IMR-90 (cell line): ENCODE data around the gene SCAF1. TPM values are rescaled to one million over a fixed set of nuclear protein-coding genes. Genes with fewer than 3 reads are reported as not detected.

Experiments used
- ATAC-seq: fragments of 200-7000 bp; cut with Tn5 transposase; 2 replicates; pipeline ENCODE4 v1.9.1; 2020; ENCODE audit warnings: low read depth, mild to moderate bottlenecking, moderate library complexity
- BruUV-seq: library from RNA; stranded (reverse); fragments of 400-500 nt; replicated peaks from 2 replicates; lab custom pipeline; 2021; lab: Mats Ljungman, UMichigan
- CTCF ChIA-PET: fragments of 300-600 bp; formaldehyde crosslinking; extraction: SDS; loops from one replicate; lab custom pipeline; 2021; ENCODE audit warnings: antibody characterized with exemption; lab: Yijun Ruan, JAX
- POLR2A ChIA-PET: fragments of 300-600 bp; sonication (Branson Sonifier 250); formaldehyde crosslinking; loops from one replicate; lab custom pipeline; 2022; ENCODE audit warnings: antibody characterized with exemption; ENCODE audit not compliant: unreplicated experiment; lab: Charles Lee
- DNase-seq: peaks from one replicate; pipeline ENCODE4 v3.0.0; 2013
- H2AFZ ChIP-seq: replicated peaks from 2 replicates; pipeline ENCODE3; 2013; ENCODE audit warnings: low read length, mild to moderate bottlenecking; ENCODE audit not compliant: poor library complexity
- H2AK5ac ChIP-seq: 2 replicates; pipeline ENCODE4 v1.6.1; 2013; ENCODE audit warnings: low read depth, low read length, inconsistent platforms
- H2AK9ac ChIP-seq: replicated peaks from 2 replicates; pipeline ENCODE3; 2013; ENCODE audit warnings: mild to moderate bottlenecking, low read depth, low read length, moderate library complexity; ENCODE audit not compliant: poor library complexity
- H2BK120ac ChIP-seq: 2 replicates; pipeline ENCODE4 v1.6.1; 2013; ENCODE audit warnings: low read depth, low read length, inconsistent platforms
- H2BK15ac ChIP-seq: 3 replicates; pipeline ENCODE4 v1.6.1; 2013; ENCODE audit warnings: low read depth, low read length, inconsistent platforms
- H2BK20ac ChIP-seq: 2 replicates; pipeline ENCODE4 v1.6.1; 2013; ENCODE audit warnings: low read depth, mild to moderate bottlenecking, inconsistent platforms, low read length, moderate library complexity
- H2BK5ac ChIP-seq: 2 replicates; pipeline ENCODE4 v1.6.1; 2013; ENCODE audit warnings: mild to moderate bottlenecking, low read depth, low read length, inconsistent platforms; ENCODE audit not compliant: poor library complexity, severe bottlenecking
- H3K14ac ChIP-seq: replicated peaks from 2 replicates; pipeline ENCODE4 v1.6.1; 2013; ENCODE audit warnings: low read depth, low read length, inconsistent platforms
- H3K18ac ChIP-seq: 2 replicates; pipeline ENCODE4 v1.6.1; 2013; ENCODE audit warnings: low read depth, low read length, control low read depth
- H3K23ac ChIP-seq: 2 replicates; pipeline ENCODE4 v1.6.1; 2013; ENCODE audit warnings: low read depth, low read length, inconsistent platforms
- H3K27ac ChIP-seq: 2 replicates; pipeline ENCODE4 v1.5.1; 2013; ENCODE audit warnings: mild to moderate bottlenecking, control low read depth, low read length; ENCODE audit not compliant: insufficient read depth
- H3K27me3 ChIP-seq: 2 replicates; pipeline ENCODE4 v1.6.1; 2013; ENCODE audit warnings: low read length; ENCODE audit not compliant: control insufficient read depth, insufficient read depth
- H3K36me3 ChIP-seq: 2 replicates; pipeline ENCODE4 v1.6.1; 2013; ENCODE audit warnings: low read length, mixed read lengths; ENCODE audit not compliant: control insufficient read depth, insufficient read depth
- H3K4ac ChIP-seq: 2 replicates; pipeline ENCODE4 v1.6.1; 2013; ENCODE audit warnings: low read depth, low read length, inconsistent platforms
- H3K4me1 ChIP-seq: 2 replicates; pipeline ENCODE4 v1.6.1; 2013; ENCODE audit warnings: low read length, mixed read lengths; ENCODE audit not compliant: control insufficient read depth, insufficient read depth
- H3K4me2 ChIP-seq: 2 replicates; pipeline ENCODE4 v1.6.1; 2013; ENCODE audit warnings: low read depth, mild to moderate bottlenecking, control low read depth, low read length, moderate library complexity
- H3K4me3 ChIP-seq: 2 replicates; pipeline ENCODE4 v1.5.1; 2013; ENCODE audit warnings: low read depth, mild to moderate bottlenecking, control low read depth, low read length, moderate library complexity; ENCODE audit not compliant: insufficient read depth
- H3K56ac ChIP-seq: 2 replicates; pipeline ENCODE4 v1.6.1; 2013; ENCODE audit warnings: low read length, inconsistent platforms; ENCODE audit not compliant: insufficient read depth; ENCODE audit errors: extremely low read depth
- H3K79me1 ChIP-seq, 2 experiments: 2 replicates each; pipeline ENCODE4 v1.6.1; 2013; ENCODE audit warnings: low read length in 2 of 2, inconsistent platforms in 1 of 2, low read depth in 1 of 2
- H3K9ac ChIP-seq: 2 replicates; pipeline ENCODE4 v1.6.1; 2013; ENCODE audit warnings: low read depth, low read length, control low read depth
- H3K9me1 ChIP-seq: 2 replicates; pipeline ENCODE4 v1.6.1; 2013; ENCODE audit warnings: low read length, inconsistent platforms; ENCODE audit not compliant: insufficient read depth
- H3K9me3 ChIP-seq: 2 replicates; pipeline ENCODE4 v1.6.1; 2013; ENCODE audit warnings: low read length; ENCODE audit not compliant: control insufficient read depth, insufficient read depth
- H4K20me1 ChIP-seq: 2 replicates; pipeline ENCODE4 v1.6.1; 2013; ENCODE audit warnings: low read length, inconsistent platforms; ENCODE audit not compliant: insufficient read depth
- H4K5ac ChIP-seq: 2 replicates; pipeline ENCODE4 v1.6.1; 2013; ENCODE audit warnings: mild to moderate bottlenecking, low read depth, low read length, control low read depth
- H4K8ac ChIP-seq, 2 experiments: 2 replicates each; pipeline ENCODE4 v1.6.1; 2013; ENCODE audit warnings: low read depth in 2 of 2, low read length in 2 of 2, control low read depth in 1 of 2, inconsistent platforms in 1 of 2
- H4K91ac ChIP-seq: 2 replicates; pipeline ENCODE4 v1.6.1; 2013; ENCODE audit warnings: low read depth, low read length, inconsistent platforms; ENCODE audit not compliant: insufficient read depth
- BHLHE40 ChIP-seq: fragments of 150-350 bp; IDR thresholded peaks from 2 replicates; pipeline ENCODE4 v1.6.1; 2016; ENCODE audit warnings: mild to moderate bottlenecking, low read depth, low read length
- CEBPB ChIP-seq: IDR thresholded peaks from 2 replicates; pipeline ENCODE4 v1.6.1; 2012; ENCODE audit warnings: low read depth, low read length, improper control_type of control experiment
- CHD1 ChIP-seq: IDR thresholded peaks from 2 replicates; pipeline ENCODE4 v1.6.1; 2012; ENCODE audit warnings: low read depth, low read length, improper control_type of control experiment
- MAFK ChIP-seq: IDR thresholded peaks from 2 replicates; pipeline ENCODE4 v1.6.1; 2012; ENCODE audit warnings: low read depth, low read length, improper control_type of control experiment
- MXI1 ChIP-seq: IDR thresholded peaks from 2 replicates; pipeline ENCODE4 v1.6.1; 2012; ENCODE audit warnings: low read depth, mild to moderate bottlenecking, low read length, moderate library complexity, borderline replicate concordance
- NFE2L2 ChIP-seq: fragments of 150-350 bp; IDR thresholded peaks from 2 replicates; pipeline ENCODE4 v1.6.1; 2016; ENCODE audit warnings: low read depth, mild to moderate bottlenecking, low read length
- POLR2A ChIP-seq: IDR thresholded peaks from 2 replicates; pipeline ENCODE4 v1.6.1; 2012; ENCODE audit warnings: mild to moderate bottlenecking, low read depth, low read length
- RAD21 ChIP-seq: IDR thresholded peaks from 2 replicates; pipeline ENCODE4 v1.6.1; 2012; ENCODE audit warnings: low read length, improper control_type of control experiment
- whole genome bisulfite sequencing, 2 experiments: methylation state at CpG; one replicate each; pipeline versions ENCODE4 v1.1.5 to v1.1.7; 2013; ENCODE audit warnings: missing lambda C conversion rate in 2 of 2; ENCODE audit not compliant: insufficient read length in 1 of 2; ENCODE audit errors: extremely low coverage in 2 of 2; 5-methylcytosine and 5-hydroxymethylcytosine counted together
- dilution Hi-C: fragments of 300-500 bp; cut with HindIII; formaldehyde crosslinking; loops from one replicate; pipeline ENCODE4 v1.14.3; 2018; ENCODE audit warnings: low sequenced_read_pairs; ENCODE audit not compliant: unreplicated experiment
- in situ Hi-C: fragments of 300-500 bp; cut with MboI; formaldehyde crosslinking; loops from 3 replicates; pipeline ENCODE4 v1.14.3; 2019; ENCODE audit warnings: low sequenced_read_pairs, inconsistent platforms, mixed read lengths
- intact Hi-C: fragments of 100-400 bp; cut with micrococcal nuclease; formaldehyde crosslinking; loops from 2 replicates; pipeline ENCODE4 v1.10.0; 2022
- polyA plus RNA-seq, 3 experiments: library from polyadenylated mRNA; depleted of rRNA; stranded (reverse); fragments of >200 nt; gene quantifications; 2 replicates each; pipeline ENCODE4 v1.2.3, GENCODE V29; 2012; ENCODE audit warnings: low replicate concordance in 1 of 3
- total RNA-seq: library from RNA; depleted of rRNA; stranded (reverse); fragments of >200 nt; gene quantifications from 2 replicates; pipeline ENCODE4 v1.2.3, GENCODE V29; 2012
- TF ChIP-seq, protein P1 (sequence below): conservative IDR thresholded peaks from 2 replicates; pipeline ENCODE4 v1.5.1; 2012; ENCODE audit warnings: mild to moderate bottlenecking, low read depth, low read length, improper control_type of control experiment
- TF ChIP-seq, protein P2 (sequence below): fragments of 150-350 bp; IDR thresholded peaks from 2 replicates; pipeline ENCODE4 v1.6.1; 2016; ENCODE audit warnings: low read depth, mild to moderate bottlenecking, low read length, moderate library complexity, borderline replicate concordance

The SCAF1 gene
- total and polyA plus RNA-seq, 2 of the 4 experiments (the other 2 are of a cell fraction) = 2.2 to 14.8 TPM

GRCh38 chr19:49681830-49682229 lies 39.8 kb downstream of the SCAF1 start:
- Histone ChIP-seq H3K18ac (no peak overlapping the region), H3K4me2 (no peak overlapping the region), H3K4me3 (no peak overlapping the region), H3K4ac (no peak overlapping the region), H3K4me1 (peaks cover 13% of the 10 kb centered on the region), H3K27me3 (no peaks in the 10 kb centered on the region), H4K91ac (no peak overlapping the region), H3K79me1 (peaks cover 19 to 71% of the 10 kb centered on the region in 2 experiments), H2BK20ac (no peak overlapping the region), H2BK5ac (no peak overlapping the region), H3K56ac (no peak overlapping the region), H2AK5ac (no peak overlapping the region), H3K36me3 (peaks cover 38% of the 10 kb centered on the region), H2AFZ (no peak overlapping the region), H3K23ac (no peak overlapping the region), H4K5ac (no peak overlapping the region), H4K20me1 (peaks cover 55% of the 10 kb centered on the region), H3K9ac (no peak overlapping the region), H3K9me1 (peaks cover 3% of the 10 kb centered on the region; the same call in 1 of the 2 replicates), H4K8ac (no peak overlapping the region), H2BK120ac (no peak overlapping the region), H3K27ac (no peak overlapping the region), H3K9me3 (no peaks in the 10 kb centered on the region), H3K14ac (no peak overlapping the region), H2AK9ac (peak overlapping the region; percentile 39), H2BK15ac (no peak overlapping the region)
- dilution Hi-C loops = no loop called here
- POLR2A ChIA-PET = no interaction called here
- no peak for DNase-seq
- no peak for ATAC-seq
- intact Hi-C loops = loop anchor here (5.0 kb wide), 1 partner anchor 110 kb away; no protein-coding TSS in a partner anchor
- CTCF ChIA-PET = no interaction called here
- in situ Hi-C loops = loop anchor here (10.0 kb wide), 1 partner anchor 173 kb away; the partner anchor contains the start of gene PTOV1
- WGBS, 2 experiments = 99% methylated on average over 10 of the region's 19 CpGs; no CpG with 5 or more reads in 1 of the 2 experiments
- no TSS peak for BruUV-seq
- TF ChIP-seq MXI1 = no peak
- no peak for TF ChIP-seq CHD1
- TF ChIP-seq BHLHE40 = no peak
- TF ChIP-seq RAD21 = no peak
- TF ChIP-seq NFE2L2 = no peak
- TF ChIP-seq CEBPB = no peak
- no peak for TF ChIP-seq MAFK
- TF ChIP-seq, protein P1, sequence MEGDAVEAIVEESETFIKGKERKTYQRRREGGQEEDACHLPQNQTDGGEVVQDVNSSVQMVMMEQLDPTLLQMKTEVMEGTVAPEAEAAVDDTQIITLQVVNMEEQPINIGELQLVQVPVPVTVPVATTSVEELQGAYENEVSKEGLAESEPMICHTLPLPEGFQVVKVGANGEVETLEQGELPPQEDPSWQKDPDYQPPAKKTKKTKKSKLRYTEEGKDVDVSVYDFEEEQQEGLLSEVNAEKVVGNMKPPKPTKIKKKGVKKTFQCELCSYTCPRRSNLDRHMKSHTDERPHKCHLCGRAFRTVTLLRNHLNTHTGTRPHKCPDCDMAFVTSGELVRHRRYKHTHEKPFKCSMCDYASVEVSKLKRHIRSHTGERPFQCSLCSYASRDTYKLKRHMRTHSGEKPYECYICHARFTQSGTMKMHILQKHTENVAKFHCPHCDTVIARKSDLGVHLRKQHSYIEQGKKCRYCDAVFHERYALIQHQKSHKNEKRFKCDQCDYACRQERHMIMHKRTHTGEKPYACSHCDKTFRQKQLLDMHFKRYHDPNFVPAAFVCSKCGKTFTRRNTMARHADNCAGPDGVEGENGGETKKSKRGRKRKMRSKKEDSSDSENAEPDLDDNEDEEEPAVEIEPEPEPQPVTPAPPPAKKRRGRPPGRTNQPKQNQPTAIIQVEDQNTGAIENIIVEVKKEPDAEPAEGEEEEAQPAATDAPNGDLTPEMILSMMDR = no peak
- TF ChIP-seq POLR2A = no peak
- TF ChIP-seq, protein P2, sequence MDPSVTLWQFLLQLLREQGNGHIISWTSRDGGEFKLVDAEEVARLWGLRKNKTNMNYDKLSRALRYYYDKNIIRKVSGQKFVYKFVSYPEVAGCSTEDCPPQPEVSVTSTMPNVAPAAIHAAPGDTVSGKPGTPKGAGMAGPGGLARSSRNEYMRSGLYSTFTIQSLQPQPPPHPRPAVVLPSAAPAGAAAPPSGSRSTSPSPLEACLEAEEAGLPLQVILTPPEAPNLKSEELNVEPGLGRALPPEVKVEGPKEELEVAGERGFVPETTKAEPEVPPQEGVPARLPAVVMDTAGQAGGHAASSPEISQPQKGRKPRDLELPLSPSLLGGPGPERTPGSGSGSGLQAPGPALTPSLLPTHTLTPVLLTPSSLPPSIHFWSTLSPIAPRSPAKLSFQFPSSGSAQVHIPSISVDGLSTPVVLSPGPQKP = no peak
